Lower leg skin (tissue), 3 donors: ENCODE results near the gene WIZ.

ENCODE experiments used
- CTCF ChIP-seq, 3 donors: fragments of 450-650 bp; IDR thresholded peaks; one replicate each; pipeline ENCODE4 v1.5.1; 2016; ENCODE audit warnings: antibody characterized with exemption in 3 of 3, mild to moderate bottlenecking in 3 of 3, moderate library complexity in 2 of 3
- POLR2A ChIP-seq, 2 donors: fragments of 450-650 bp; IDR thresholded peaks; one replicate each; pipeline ENCODE4 v1.6.1; 2016 to 2017; ENCODE audit warnings: antibody characterized with exemption in 2 of 2, mild to moderate bottlenecking in 1 of 2, moderate library complexity in 1 of 2

DNA sequence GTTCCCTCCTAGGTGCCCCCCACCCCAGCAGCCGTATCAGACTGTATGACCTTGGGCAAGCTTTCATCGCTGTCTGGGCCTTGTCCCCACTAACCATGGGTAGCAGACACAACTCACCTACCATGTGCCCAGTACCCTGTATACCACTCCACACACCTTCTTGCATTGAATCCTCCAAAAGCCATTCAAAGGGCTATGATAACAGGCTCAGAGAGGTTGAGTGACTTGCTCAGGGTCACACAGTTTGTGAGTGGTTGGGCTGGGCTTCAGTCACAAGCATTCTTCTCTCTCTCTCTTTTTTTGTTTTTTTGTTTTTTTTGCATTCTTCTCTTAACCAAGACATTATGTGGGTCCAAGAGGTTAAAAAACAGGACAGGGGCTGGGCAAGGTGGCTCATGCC lies 11.9 kb upstream of the WIZ start:
- TF ChIP-seq POLR2A (IDR thresholded peaks at IDR 0.05) (no peak), CTCF (IDR thresholded peaks at IDR 0.05) (no peak)
